Caki2 (cell line): ENCODE measurements around the gene FAM107B. TPM values are rescaled to one million over a fixed set of nuclear protein-coding genes. Genes with fewer than 3 reads are reported as not detected.
A peak's percentile ranks its signal among the peaks of the same experiment; 100 is the strongest.

ENCODE experiments used
- DNase-seq: peaks from one replicate; pipeline ENCODE4 v3.0.0-alpha.2; 2015; ENCODE audit warnings: low read depth
- in situ Hi-C: cut with HindIII; loops from 2 replicates; pipeline ENCODE4 v1.10.0; 2016; ENCODE audit warnings: low sequenced_read_pairs, low pct_unique_long_range_greater_than_20kb, mixed read lengths
- total RNA-seq: library from RNA; depleted of rRNA; stranded (reverse); fragments of >200 nt; shearing (Covaris generic); gene quantifications from 2 replicates; pipeline ENCODE4 v1.2.3, GENCODE V29; 2014; ENCODE audit warnings: low replicate concordance

Gene FAM107B
- total RNA-seq, 1 experiment from 2014 or later: 125 TPM

DNA sequence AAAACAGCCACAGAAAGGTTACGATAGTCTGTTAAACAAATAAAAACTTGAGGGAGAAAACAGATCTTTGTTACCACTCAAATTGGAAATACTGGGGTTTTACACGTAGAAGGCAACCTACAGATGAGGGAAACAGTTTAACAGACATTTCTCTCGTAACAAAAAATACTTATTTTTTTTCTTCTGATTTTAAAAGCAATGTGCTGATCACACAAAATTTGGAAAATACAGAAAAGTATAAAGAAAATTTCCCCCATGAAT, 211.7 kb downstream of the FAM107B start:
- DNase-seq: no peak

DNA sequence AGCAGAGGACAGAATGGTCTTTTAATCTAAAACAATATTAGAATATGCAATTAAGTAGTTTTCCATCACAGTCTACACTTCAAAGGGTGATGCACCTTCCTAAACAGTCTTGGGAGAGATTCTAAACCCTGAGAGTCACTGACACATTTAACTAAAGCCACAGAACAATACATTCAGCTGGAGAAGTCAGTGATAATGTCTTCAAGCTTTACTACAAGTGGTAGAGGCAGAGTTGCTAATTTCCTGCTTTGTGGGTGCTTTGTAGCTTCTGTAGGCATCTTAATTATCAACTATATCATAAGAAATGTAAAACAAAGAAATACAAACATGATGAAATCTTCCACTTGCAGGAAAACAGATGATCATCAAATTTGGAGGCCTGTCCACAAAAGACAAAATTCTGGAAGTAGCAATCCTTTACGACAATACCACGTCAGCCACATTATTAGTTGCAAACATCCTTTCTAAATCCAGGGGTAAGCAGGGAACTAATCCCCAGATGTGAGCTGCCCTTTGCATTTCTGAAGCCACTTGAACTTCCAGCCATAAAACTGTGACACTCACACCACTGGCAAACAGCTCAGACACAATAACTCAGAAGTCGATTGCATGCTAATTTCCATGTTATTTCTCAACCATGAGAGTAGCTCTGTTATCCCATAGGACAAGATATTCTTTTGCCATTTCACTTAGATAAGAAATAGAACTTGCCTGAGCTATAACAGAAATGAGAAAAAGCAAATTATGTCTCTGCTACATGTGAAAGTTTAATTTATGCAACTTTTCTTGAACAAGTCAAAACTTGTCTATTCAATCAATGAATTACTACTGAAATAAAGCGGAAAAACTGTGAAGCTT, 212.2 kb downstream of the FAM107B start:
- no peak for DNase-seq
- in situ Hi-C loops: no loop called here

More for the DNA sequence above, 211.7 kb downstream of the FAM107B start:
- in situ Hi-C loops: no loop called here

DNA sequence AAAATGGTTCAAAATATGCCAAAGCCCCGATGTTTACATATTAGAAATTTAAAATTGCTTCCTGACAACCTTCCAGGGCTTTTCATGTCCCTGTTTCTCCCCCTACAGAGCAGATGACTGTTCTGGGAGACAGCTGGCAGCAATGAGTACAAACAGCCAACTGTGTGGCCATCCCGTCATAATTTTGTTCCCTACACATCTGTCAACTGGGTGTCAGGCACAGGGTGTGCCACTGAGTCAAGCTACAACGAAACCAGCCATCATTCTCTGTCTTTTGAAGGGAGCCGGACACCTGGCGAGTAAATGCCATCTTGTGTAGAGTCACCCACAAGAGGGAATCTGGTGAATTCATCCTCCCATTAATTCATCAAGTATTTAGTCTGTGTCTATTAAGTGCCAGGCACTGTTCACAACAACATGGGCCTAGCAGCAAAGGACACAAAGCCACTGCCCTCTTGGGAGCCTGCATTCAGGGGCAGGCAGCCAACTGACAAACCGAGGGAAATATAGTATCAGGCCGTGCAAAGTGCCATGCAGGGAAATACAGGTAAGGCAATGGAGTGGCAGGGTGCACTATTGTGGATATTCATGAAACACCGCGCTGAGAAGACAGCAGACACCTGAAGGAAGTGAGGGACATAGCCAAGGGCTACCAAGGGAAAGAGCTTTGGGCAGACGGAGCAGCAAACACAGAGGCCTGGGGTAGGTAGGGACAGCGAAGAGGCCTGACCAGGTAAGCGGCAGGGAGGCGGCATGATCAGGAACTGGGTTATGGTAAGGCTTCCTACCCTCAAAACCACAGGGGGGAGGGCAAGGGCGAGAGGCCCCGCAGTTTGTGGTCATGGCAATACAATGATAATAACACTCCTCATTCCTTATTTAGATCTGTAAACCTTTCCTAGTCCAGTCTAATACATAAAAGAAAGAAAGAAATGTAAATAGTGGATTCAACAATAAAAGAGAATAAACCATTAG, 213.6 kb downstream of the FAM107B start:
- no peak for DNase-seq
- in situ Hi-C loops: no loop called here

DNA sequence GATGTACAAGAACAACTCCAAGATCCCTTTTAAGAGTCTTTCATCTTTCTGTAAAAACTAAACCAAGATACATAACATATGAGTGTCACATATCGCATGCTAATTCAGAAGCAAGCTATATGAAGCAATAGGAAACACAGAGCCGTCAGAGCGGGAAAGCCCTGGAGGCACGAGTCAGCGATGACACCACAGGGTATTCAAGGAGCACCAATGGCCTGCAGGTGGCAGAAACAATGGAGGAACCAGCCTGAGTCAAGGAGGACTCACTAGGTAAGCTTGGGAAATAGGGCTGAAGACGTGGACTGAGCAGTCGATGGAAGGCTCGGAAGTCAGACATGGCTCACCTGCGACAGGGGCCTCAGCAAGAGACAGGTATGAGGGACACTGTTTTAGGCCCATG, 214.4 kb downstream of the FAM107B start:
- in situ Hi-C loops: no loop called here

DNA sequence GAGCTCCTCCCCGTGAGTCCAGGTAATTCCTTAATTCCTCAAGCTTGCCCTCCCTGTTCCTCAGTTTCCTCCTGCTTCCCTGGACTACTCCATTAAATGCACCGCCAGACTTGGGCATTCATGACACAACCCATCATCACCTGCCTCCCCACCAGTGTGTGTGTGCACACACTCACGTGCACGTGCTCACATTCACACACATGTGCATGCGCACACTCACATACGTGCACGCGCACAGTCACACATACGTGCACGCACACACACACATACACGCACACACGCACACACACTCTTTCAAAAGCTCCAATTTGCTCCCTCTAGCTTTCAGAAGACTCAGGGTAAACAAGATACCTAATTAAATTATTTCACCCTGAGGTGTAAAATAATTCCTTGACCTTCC, 216.7 kb downstream of the FAM107B start:
- in situ Hi-C loops: no loop called here

More for the DNA sequence above, 214.4 kb downstream of the FAM107B start:
- DNase-seq: peak; percentile 79

DNA sequence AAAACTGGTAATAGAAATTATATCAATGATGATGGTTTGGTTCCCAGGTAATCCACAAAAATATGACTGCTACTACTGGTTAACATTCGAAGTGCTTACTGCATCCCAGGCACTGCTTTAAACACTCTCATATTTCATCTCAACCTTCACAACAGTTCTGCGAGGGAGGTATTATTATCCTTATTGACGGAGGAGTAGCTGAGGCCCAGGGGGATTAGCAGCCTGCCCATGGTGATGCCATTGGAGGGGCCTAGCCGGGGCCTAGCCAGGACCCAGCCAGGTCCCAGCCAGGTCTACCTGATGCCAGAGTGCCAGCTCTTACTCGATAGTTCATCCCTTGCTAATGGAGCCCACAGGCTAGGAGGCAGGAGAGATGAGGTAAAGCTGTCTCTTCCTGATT, 217.1 kb downstream of the FAM107B start:
- no peak for DNase-seq
- in situ Hi-C loops: no loop called here

More for the DNA sequence above, 216.7 kb downstream of the FAM107B start:
- no peak for DNase-seq

DNA sequence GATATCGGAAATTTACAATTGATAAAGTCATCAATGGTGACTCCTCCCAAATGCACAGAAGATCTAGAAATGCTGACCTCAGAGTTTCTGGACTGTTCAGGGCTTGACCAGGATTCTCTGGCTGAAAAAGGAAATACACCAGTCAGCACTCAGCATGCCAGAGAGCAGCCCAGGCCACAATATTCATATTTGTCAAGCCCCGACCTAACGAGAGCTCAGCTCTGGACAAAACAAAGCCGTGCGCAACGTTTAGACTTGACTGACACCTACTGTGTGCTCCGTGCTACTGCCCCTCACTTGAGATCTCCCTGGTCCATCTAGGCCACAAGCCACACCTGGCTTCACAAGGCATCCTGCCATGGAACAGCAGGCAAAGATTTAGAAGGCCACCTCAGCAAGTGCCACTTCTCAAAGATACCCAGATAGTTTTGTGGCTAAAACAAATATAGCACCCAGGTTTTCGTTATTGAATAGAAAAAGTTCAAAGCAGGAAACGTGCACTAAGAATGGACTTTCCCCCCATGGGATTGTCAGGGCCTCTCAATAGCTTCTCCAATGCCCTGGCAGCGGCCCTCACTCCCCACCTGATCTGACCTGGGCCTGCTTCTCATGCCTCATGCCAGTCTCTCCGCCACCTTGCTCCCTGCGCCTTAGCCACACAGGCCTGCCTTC, 218.3 kb downstream of the FAM107B start:
- in situ Hi-C loops: no loop called here
- no peak for DNase-seq

DNA sequence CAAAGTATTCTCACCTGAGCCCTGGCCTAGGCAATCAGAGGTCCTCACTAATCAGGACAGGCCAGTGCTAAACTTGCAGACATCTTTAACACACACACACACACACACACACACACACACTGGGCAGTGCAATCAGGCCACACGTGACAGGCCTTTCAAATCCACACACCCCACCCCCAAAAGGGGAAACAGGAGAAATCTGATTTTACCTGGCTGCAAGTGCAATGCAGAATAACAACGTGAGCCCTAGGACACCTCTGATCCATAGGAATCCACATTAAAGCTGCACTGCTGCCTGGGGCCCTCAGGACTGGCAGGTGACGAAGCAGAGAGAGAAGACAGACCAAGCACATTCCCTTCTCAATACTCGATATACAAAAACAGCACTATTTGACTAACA, 218.9 kb downstream of the FAM107B start:
- in situ Hi-C loops: no loop called here
- no peak for DNase-seq

DNA sequence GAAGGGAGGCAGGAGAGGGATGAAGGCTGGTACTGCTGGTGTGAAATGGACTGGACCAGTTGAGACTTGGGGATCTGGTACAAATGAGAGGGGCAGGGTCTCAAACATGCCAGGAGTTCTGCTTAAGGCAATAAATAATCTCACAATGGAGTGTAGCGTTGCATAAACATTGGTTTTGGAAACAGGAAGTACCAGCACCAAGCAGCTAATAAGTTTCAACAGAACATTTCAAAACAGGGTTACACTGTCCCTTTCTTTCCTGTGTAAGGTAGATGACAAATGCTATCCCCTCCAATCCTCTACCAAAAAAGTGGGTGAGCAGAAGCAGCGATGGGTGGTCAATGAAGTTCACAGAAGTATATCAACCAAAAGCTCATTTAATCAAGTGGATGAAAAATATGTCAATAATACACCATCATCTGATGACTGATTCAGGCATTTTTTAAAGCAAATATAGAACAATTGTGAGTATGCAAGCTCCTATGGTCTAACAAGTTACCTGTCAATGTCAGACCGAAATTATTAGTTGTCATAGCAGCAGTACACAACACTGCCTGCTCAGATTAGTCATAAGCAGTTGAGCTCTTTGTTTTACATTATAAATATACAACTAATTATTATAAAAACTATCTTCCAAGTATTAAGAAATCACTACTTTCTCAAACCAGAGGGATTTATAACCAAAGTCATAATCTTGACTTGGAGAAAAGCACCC, 220.0 kb downstream of the FAM107B start:
- in situ Hi-C loops: no loop called here
- no peak for DNase-seq

DNA sequence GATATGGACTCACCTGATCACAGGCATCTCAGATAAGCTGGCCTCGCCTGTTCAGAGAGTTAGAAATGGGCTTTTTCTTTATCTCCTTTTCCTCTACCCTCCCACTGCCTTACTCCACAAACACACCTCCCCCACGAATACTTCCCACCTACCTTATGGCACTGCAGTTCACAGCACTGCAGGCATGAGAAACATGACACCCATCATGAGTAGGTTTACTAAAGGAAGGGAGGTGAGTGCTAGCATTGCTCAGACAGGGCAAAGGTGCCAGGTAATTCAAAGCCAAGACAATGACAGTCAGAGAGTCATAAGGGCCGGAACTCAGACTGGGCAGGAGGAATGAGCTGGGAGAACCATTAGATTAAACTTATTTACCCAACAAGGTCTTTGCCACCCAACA, 220.6 kb downstream of the FAM107B start:
- peak; percentile 56 for DNase-seq
- in situ Hi-C loops: no loop called here

DNA sequence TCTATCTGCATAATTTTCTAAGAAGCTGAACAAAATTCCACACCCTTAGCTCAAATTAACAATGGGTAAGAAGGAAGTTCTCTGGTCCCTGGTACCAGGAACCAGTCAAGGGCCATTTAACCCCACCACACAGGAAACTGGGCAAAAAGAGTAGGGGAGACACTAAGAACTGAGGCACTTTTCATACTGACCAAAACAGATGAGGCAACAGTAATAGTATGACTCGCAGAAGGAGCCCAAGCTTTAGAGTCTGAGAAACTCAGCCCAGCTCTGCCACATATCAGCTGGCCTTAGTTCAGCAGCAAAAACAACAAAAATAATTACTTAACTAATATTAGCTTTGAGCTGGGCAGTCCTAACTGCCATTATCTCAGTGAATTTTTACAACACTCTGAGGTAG, 221.2 kb downstream of the FAM107B start:
- no peak for DNase-seq
- in situ Hi-C loops: no loop called here

DNA sequence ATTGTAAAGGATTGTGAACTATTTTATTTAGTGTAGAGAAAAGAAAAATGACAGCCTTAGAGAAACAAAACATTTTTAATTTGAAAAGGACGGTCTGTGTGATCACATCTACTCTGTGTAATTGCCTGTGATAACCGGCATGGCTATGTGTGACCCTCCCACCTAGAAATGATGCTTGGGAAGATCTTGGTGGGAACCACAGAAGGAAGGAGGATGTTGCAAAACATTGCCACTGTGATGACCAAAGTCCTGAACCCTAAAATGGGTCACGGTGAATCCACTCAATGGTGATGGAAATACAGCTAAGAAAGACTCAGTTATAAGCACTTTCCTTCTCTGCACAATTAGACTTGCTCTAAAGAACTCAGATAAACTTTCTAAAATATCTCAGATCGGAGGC, 222.7 kb downstream of the FAM107B start:
- no peak for DNase-seq
- in situ Hi-C loops: no loop called here

DNA sequence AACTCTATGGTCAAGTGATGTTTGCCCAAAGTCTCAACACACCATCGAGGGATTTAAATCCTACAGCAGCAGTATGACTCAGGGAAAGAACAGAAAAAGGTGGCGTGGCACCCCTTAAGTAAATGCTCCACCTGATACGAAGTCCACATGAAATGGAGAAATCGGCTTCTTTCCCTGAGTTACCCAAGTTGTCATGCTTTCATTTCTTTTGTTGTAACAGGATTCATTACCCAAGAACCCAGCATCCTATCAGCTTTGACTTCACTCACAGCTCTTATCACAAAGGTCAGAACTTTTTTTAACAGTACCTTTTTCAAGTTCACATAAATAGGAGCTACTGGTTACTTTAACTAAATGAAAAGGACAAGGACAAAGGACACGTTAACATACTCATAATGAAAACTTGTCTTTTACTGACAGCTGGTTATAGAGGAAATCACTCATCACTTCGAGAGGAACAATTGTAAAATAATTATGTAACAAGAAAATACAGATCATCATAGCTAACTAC, 224.2 kb downstream of the FAM107B start:
- in situ Hi-C loops: no loop called here
- no peak for DNase-seq

DNA sequence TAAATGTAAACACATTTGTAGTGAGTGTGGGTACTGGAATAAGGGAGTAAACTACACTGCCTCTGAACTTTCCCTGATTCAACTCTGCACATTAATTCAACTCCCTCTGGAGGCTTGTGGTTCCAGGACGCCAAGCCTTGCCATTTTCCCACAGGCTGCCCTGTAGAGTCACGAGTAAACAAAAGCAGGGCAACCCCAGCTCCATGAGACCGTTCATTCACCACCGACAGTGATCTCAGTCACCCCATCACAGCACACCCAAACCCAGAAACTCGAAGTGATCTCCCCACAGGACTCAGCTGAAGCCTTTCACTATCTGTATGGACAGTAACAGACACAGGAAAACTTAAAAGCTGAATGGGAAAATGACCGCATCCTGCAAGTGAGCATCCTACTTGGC, 225.2 kb downstream of the FAM107B start:
- in situ Hi-C loops: no loop called here
- no peak for DNase-seq

DNA sequence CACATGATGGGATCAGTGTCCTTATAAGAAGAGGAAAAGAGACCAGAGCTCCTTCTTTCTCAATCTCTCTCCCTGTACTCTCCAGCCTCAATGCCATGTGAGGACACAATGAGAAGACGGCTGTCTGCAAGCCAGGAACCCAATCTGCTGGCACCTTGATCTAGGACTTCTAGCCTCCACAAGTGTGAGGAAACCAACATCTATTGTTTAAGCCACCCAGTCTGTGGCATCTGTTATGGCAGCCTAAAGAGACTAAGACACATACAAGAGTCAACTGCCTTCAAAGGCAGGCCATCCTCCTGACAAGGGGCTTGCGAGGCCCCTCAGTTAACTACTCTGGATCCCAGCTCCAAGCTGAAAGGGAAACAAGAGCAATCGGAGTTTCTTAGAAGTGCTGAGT, 225.7 kb downstream of the FAM107B start:
- in situ Hi-C loops: no loop called here
- DNase-seq: no peak

DNA sequence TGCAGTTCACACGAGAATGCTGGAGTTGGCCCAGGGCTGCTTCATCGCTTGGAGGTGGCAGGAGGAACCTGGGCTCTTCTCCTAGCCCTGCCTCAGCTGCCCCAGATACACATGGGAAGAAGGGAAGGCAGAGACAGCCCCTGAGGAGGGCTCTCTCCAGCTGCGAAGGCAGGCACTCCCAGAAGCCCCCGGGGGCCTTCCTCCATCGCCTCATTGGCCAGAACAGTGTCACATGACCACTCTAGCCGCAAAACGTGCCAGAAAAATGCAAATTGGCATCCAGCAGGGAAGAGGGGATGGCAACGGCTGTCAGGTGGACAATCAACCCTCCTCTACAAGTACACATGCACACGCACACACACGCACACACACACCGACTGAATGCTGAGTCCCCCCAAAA, 226.2 kb downstream of the FAM107B start:
- DNase-seq: no peak
- in situ Hi-C loops: no loop called here

DNA sequence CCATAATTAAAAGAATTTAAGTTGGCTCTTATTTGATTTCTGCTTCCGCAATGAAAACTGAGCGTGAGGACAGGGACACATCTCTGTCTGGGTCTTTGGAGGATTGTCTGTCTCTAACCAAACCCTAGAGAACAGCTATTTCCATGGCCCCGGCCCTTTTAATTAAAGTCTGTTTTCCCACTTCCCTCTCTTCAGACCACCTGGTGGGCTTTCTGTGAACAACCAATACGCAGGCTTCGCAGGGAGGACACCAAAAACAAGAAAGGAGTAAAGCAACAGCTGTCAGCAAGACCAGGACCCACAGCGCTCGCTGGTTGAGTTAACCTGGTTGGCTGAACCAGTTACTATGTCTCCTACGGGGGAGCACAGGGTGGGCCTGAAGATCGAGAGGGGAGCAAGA, 226.9 kb downstream of the FAM107B start:
- in situ Hi-C loops: no loop called here

DNA sequence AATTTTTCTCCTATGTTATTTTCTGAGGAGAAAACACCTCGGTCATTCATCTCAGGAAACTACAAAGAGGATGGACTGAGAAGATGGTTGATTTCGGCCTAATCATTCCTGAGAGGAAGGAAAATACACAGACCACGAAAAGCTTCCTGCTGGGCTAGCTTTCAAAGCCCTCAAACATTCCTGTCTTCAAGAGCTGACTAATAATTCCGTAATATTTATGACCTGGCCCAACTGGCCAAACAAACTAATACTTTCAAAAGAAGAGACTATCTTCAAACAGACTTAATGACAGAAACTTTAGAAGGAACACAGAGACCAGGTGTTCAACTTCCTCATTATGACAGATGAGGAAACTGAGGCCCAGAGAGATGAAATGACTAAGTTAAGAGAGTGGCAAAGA, 228.9 kb downstream of the FAM107B start:
- in situ Hi-C loops: no loop called here
- no peak for DNase-seq

More for the DNA sequence above, 226.9 kb downstream of the FAM107B start:
- no peak for DNase-seq
